PFSK-1 (cell line): ENCODE measurements around the gene ZNF276.

ENCODE experiments used
- TAF1 ChIP-seq: IDR thresholded peaks from 2 replicates; pipeline ENCODE4 v1.6.1; 2012; ENCODE audit warnings: low read length, control low read depth, borderline replicate concordance; ENCODE audit not compliant: insufficient read depth
- TF ChIP-seq, protein P1 (sequence below), 2 experiments: IDR thresholded peaks; 2 replicates each; pipeline versions ENCODE4 v1.6.1 to v1.8.0; 2011 to 2012; ENCODE audit warnings: low read depth in 2 of 2, low read length in 2 of 2, control low read depth in 1 of 2, inconsistent platforms in 1 of 2, mild to moderate bottlenecking in 1 of 2, moderate library complexity in 1 of 2; ENCODE audit not compliant: insufficient read depth in 1 of 2

DNA sequence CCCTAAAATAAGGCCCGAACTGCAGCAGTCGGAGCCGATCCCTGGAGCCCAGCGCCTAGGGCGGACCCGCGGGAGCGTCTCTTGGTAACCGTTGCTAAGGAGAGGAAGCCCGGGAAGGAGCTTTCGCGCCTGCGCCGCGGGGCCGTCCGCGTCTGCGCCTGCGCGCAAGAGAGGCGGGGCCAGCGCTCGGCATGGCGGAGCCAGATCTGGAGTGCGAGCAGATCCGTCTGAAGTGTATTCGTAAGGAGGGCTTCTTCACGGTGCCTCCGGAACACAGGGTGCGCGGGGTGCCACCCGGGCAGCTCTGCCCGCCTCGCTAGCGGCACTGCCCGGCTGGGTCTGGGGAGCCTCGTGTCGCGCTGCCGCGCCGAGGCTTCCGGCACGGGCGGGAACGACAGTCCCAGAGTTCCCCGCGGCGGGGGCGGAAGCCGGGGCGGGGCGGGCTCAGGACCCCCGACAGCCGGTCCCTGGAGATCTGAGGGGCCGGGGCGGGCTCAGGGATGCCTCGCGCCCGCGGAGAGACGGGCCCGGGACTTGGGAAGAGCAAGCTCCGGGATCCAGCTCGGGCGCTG lies 34.7 kb upstream of the ZNF276 start, which contains the start of gene CDK10:
- TF ChIP-seq, protein P1, sequence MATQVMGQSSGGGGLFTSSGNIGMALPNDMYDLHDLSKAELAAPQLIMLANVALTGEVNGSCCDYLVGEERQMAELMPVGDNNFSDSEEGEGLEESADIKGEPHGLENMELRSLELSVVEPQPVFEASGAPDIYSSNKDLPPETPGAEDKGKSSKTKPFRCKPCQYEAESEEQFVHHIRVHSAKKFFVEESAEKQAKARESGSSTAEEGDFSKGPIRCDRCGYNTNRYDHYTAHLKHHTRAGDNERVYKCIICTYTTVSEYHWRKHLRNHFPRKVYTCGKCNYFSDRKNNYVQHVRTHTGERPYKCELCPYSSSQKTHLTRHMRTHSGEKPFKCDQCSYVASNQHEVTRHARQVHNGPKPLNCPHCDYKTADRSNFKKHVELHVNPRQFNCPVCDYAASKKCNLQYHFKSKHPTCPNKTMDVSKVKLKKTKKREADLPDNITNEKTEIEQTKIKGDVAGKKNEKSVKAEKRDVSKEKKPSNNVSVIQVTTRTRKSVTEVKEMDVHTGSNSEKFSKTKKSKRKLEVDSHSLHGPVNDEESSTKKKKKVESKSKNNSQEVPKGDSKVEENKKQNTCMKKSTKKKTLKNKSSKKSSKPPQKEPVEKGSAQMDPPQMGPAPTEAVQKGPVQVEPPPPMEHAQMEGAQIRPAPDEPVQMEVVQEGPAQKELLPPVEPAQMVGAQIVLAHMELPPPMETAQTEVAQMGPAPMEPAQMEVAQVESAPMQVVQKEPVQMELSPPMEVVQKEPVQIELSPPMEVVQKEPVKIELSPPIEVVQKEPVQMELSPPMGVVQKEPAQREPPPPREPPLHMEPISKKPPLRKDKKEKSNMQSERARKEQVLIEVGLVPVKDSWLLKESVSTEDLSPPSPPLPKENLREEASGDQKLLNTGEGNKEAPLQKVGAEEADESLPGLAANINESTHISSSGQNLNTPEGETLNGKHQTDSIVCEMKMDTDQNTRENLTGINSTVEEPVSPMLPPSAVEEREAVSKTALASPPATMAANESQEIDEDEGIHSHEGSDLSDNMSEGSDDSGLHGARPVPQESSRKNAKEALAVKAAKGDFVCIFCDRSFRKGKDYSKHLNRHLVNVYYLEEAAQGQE (IDR thresholded peaks at IDR 0.05; ENCODE audit: insufficient read depth in 1 of 2, low read depth in 2 of 2, low read length in 2 of 2): peak in 1 of 2 experiments; percentile 61; a peak in 1 of 4 replicates
- TF ChIP-seq TAF1: peak; percentile 73; the same call in 1 of the 2 replicates
